NCI-H187 (cell line): ENCODE results near the gene ZNF358.
A peak's percentile ranks its signal among the peaks of the same experiment; 100 is the strongest.

ENCODE experiments used
- DNase-seq, 2 experiments: peaks; one replicate each; lab custom pipeline; 2025; lab: John Stamatoyannopoulos, UW

ZNF358 gene

GRCh38 chr19:7515645-7516151 lies at the start of gene ZNF358:
Gene ZNF358 (plus strand): TSS chr19:7516103. CDS start chr19:7519243, 3,140 bp downstream.
- peak in 1 of 2 experiments; percentile 44 for DNase-seq

- DNase-seq, result no peak
Measured at GRCh38 chr19:7467009-7467989, 48.6 kb upstream of the ZNF358 start.

DNA sequence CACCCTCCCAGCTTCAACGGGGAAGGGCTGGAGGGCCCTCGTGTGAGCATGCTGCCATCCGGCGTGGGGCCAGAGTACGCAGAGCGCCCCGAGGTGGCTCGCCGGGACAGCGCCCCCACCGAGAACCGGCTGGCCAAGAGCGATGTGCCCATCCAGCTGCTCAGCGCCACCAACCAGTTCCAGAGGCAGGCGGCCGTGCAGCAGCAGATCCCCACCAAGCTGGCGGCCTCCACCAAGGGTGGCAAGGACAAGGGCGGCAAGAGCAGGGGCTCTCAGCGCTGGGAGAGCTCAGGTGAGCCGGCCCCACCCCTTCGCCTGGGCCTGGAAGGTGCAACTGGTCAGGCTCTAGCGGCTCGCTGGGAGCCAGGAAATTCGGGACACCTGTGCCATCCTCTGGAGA lies 47.1 kb upstream of the ZNF358 start:
- DNase-seq, result no peak

GRCh38 chr19:7469669-7470285 lies 46.1 kb upstream of the ZNF358 start:
- no peak for DNase-seq

GRCh38 chr19:7470540-7471305 lies 45.2 kb upstream of the ZNF358 start:
- DNase-seq, result no peak

DNA sequence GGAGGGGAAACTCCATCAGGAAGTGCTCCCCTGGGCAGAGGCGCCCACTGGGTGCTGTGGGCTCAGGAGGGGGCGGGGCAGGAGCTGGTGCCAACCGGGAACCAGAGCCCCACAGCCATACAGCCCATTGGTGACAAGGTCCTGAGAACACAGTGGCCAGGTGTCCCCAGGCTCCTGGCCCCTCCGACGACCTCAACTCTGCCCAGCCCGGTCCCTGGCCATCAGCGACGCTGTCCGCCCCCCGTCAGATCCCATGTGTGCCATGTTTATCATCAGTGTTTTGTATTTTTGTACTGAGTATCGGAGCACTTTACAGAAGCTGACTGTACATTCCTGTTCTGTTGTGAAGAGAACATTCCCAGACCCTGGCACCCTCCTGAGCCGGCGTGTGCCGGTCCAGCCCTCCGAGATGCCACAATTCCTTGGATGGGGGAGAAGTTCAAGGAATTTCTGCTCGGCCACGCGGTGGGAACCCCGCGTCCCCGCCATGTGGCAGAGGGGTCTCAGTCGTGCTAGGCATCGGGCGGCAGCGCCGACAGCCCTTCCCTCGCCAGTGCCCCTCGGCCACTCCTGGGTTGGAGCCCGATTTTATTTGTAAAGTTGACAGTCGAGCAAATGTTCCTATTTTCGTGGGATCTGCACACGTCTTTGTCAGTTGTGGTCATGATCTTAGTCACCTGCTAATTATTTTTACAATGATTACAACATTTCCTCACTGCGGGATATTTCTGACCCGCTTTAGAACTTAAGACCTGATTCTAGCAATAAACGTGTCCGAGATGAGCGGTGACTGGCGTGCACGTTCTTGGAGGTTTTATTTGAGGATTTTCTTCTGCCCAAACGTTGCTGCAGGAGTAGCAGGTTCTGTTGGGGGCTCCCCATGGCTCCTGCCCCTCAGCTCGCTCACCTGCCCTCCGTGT lies 43.9 kb upstream of the ZNF358 start:
- DNase-seq, result no peak

GRCh38 chr19:7475665-7476064 lies 40.2 kb upstream of the ZNF358 start:
- DNase-seq, result no peak

GRCh38 chr19:7476241-7476640 lies 39.7 kb upstream of the ZNF358 start:
- no peak for DNase-seq

DNA sequence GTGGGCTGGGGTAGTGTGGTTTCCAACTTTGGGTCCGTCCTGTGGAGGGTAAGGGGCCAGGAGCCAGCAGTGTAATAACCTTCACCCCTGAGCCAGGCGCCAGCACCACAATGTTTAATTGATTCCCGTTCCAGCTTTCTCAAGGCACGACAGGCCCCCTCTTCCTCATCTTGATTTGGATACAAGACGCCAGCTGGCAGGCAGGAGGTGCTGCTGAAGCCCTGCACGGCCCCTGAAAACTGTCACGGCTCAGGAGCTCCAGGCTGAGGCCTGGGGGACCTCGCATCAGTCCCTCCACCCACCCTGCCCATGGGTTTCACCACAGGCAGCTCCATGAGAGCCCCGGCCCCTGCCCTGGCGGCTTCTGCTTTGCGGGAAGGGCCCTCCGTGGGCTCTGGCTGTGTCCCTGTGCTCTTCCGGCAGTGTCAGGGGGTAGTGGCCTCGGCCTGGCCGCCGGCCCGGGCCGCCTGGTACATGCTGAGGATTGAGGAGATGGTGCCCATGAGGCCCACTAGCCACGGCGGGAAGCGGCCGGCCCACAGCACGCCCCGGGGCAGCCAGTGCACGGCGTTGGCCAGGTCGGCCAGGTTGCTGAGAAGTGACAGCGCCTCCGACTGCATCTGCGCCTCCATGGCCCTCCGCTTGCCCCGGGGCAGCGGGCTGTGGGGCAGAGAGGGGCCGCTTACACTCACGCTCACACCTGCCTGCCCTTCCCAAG lies 39.0 kb upstream of the ZNF358 start:
- no peak for DNase-seq

DNA sequence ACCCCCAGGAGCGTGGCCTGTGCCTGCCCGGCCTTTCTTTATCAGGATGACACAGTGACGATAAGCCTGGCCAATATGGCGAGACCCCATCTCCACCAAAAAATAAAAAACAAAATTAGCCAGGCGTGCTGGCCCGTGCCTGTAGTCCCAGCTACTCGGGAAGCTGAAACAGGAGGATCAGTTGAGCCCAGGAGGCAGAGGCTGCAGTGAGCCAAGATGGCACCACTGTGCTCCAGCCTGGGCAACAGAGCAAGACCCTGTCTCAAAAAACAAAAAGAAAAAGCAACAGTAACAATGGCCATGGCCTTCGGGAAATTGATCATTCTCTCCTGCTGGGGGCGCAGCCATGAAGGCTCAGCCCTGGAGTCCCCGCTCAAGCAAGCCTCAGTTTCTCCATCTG lies 38.1 kb upstream of the ZNF358 start:
- DNase-seq, result no peak

DNA sequence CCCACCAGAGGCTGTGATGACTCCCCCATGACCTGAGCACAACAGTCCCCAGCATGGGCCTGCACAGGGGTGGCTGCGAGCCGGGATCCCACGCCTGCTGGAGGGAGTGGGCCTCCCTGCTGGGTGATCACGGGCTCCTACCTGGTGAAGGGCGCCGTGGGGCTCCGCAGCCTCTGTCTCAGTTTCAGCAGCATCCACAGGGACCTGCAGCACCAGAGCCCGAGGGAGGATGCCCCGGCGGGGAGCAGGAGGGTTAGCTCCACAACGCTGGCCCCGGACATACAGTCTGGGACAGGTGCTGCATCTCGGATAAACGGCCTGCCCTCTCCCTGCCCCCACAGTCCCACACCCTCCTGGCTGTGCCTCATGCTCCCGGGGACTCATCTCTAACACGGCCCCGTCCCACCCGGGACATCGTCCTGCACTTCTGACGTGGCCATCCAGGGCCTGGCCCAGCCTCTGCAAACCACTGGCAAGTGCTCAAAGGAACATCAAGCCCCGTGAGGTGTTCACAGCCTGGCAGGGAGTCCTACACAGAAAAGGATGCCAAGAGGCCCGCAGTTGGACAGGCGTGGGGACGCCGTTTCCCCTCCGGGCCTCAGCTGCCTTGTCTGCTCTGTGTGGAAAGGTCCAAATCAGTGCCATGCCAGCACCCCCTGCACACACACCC lies 37.6 kb upstream of the ZNF358 start:
- DNase-seq, result no peak

GRCh38 chr19:7478843-7479227 lies 37.1 kb upstream of the ZNF358 start:
- no peak for DNase-seq

DNA sequence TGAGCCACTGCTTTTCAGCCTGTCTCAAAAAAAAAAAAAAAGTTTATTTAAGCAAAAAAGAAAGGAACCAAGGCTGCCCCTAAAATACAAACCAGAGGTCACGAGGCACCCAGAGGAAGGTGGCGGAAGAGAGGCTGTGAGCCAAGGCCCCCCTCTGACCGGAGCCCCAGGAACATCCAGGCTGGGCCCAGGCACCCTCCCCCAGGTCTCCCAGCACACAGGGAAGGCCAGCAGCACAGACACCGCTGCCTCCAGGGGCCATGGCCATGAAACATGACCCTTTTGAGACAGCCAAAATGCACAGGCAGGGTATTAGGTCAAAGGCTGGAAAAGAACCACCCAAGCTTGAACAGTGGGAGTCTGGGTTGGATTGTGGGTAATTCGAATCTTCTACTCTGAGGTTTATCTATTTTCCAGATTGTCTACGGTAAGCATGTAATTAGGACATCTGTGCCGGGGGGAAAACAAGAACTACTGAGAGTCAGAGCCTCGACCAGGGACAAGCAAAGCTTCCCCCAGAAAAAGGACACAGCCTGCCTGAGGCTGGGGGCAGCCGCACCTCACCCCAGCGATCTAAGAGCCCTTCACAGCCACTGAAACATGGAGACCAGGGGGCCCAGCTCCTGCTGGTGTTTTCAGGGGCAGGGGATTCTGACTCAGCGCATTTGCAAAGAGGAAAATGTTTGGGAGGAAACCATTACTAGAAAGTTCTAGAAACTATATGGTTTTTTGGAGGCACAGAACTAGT lies 35.5 kb upstream of the ZNF358 start:
- no peak for DNase-seq

GRCh38 chr19:7480970-7481255 lies 35.0 kb upstream of the ZNF358 start:
- DNase-seq, result no peak

GRCh38 chr19:7482584-7483439 lies 33.1 kb upstream of the ZNF358 start:
- DNase-seq, result no peak

DNA sequence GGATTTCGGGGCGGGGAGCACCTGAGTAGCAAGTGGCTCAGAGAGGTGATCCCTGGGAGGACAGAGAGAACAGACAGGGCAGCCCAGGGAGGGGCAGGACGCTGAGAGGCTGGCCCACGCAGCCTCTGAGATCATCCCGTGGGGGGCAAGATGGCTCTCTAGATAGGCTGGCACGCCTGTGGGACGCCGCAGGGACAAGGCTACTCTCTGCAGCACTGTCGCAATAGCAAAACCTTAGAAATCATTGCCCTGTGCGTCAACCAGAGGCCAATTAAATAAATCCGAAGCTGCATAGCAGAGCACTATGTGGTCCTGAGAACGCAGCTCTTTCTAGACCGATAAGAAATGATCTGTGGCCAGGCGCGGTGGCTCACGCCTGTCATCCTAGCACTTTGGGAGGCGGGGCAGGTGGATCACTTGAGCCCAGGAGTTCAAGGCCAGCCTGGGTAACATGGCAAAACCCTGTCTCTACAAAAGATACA lies 32.1 kb upstream of the ZNF358 start:
- no peak for DNase-seq

DNA sequence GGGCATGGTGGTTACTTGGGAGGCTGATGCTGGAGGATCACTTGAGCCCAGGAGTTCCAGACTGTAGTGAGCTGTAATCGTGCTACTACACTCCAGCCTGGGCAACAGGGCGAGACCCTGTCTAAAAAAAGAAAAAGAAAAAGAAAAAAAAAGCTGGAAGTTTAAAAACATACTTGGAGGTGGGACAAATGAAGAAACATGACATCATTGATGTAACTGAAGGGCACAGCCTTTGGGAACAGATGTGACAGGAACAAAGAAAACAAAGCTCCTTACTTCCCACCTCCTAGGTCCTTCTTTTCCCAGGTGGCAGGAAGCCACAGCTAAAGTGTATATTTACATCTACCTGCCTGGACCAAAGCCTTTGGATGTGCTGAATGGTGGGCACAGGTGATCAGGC lies 29.0 kb upstream of the ZNF358 start:
- DNase-seq, result no peak

- peak; percentile 27 to 44 for DNase-seq
Measured at GRCh38 chr19:7488736-7489353, 27.1 kb upstream of the ZNF358 start, which contains the start of gene PEX11G. Gene PEX11G (minus strand): TSS chr19:7489035. CDS start chr19:7489010, 25 bp downstream.
